ENCODE measurements around the gene PUS7. TPM values are rescaled to one million over a fixed set of nuclear protein-coding genes. Genes with fewer than 3 reads are reported as not detected.
"Not testable (repeated sequence)": the region's sequence is repeated elsewhere in the genome, so short reads cannot be mapped to it uniquely, and the experiment has no call there.

The PUS7 gene
- total RNA-seq, 1 donor from 2014 or later: 50.7 TPM

DNA sequence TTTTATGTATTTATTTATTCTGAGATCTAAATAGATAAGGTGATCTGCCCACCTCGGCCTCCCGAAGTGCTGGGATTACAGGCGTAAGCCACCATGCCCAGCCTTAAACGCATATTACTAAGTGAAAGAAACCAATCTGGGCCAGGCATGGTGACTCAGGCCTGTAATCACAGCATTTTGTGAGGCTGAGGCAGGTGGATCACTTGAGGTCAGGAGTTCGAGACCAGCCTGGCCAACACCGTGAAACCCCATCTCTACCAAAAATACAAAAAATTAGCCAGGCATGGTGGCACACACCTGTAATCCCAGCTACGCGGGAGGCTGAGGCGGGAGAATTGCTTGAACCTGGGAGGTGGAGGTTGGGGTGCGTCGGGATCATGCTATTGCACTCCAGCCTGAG is 2.4 kb upstream of the PUS7 start:
- DNase-seq (ENCODE audit: low spot score); H3K27ac Mint-ChIP-seq; H3K36me3 Mint-ChIP-seq (ENCODE audit: low read depth); H3K4me3 Mint-ChIP-seq; H3K9me3 Mint-ChIP-seq; H3K27me3 Mint-ChIP-seq (ENCODE audit: insufficient read depth): not testable (repeated sequence)
- peaks cover 14% of the 10 kb centered on the region for H3K4me1 Mint-ChIP-seq (ENCODE audit: low read depth)
- intact Hi-C loops (cut with micrococcal nuclease): loop anchor here (5.0 kb wide), 1 partner anchor 153 kb away; no protein-coding TSS in a partner anchor

DNA sequence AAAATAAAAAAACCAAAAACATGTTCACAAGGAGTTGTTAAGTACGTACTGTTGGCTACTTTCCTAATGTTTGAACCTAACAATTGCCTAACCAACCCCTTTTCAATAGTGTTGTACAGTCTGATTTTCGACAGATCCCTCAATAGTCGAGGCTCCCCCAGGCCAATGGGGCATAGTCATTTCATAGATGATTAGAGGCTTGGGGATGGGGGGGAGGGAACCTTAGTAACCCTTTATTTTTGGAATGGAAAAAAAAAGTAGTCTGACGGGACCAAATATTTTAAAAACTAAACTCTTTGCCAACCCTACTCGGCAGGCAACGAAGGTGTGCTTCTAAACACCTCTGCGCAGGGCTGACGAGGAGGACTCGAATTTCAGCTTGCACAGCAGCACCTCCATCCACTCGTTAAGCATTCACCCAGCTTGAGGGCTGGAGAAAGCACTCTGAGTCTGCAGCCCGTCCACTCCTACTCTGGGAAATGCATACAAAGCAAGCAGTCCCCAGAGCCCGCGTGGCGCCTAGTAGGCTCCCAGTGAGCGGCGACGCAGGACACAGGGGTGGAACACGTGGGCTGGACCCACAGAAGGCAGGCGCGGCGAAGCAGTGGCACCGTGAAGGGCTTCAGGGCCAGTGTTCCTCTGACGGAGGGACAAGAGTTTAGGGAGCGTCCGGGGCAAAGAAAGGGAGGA is 899 bp downstream of the PUS7 start:
- Mint-ChIP-seq H3K9me3 (no peaks in the 10 kb centered on the region), H3K4me1 (ENCODE audit: low read depth) (peaks cover 14% of the 10 kb centered on the region)
- intact Hi-C loops (cut with micrococcal nuclease): loop anchor here (5.0 kb wide), 1 partner anchor 156 kb away; no protein-coding TSS in a partner anchor

DNA sequence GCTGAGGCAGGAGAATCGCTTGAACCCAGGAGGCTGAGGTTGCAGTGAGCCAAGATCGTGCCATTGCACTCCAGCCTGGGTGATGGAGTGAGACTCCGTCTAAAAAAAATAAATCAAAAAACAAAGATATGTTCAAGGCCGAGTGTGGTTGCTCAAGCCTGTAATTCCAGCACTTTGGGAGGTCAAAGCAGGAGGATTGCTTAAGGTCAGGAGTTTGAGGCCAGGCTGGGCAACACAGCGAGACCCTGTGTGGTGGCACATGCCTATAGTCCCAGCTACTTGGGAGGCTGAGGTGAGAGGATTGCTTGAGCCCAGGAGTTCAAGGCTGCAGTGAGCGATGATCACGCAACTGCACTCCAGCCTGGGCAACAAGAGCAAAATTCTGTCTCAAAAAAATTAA is 1.5 kb downstream of the PUS7 start:
- H3K27me3 Mint-ChIP-seq (ENCODE audit: insufficient read depth); DNase-seq (ENCODE audit: low spot score); H3K36me3 Mint-ChIP-seq (ENCODE audit: low read depth); H3K27ac Mint-ChIP-seq; H3K9me3 Mint-ChIP-seq: not testable (repeated sequence)
- Mint-ChIP-seq H3K4me3 (peak overlapping the region; percentile 68), H3K4me1 (ENCODE audit: low read depth) (peaks cover 14% of the 10 kb centered on the region)
- intact Hi-C loops (cut with micrococcal nuclease): loop anchor here (5.0 kb wide), 1 partner anchor 157 kb away; no protein-coding TSS in a partner anchor

More for the DNA sequence above, 899 bp downstream of the PUS7 start:
- Mint-ChIP-seq H3K27ac (peak overlapping the region; percentile 96), H3K27me3 (ENCODE audit: insufficient read depth) (no peaks in the 10 kb centered on the region), H3K4me3 (peak overlapping the region; percentile 98), H3K36me3 (ENCODE audit: low read depth) (peaks cover 8% of the 10 kb centered on the region)
- peak; percentile 31 for DNase-seq (ENCODE audit: low spot score)

DNA sequence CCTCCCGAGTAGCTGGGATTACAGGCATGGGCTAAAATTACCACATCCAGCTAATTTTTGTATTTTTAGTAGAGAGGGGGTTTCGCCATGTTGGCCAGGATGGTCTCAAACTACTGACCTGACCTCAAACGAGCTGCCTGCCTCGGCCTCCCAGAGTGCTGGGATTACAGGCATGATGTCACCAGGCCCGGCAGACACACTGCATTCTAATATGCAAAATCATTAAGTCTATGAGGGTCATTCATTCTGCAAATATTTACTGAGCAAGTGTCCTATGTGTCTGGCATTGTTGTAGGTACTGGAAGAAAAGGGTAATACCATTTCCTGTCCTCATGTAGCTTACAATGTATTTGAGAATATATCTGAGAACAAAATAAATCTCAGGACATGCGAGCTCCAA is 2.7 kb downstream of the PUS7 start:
- DNase-seq (ENCODE audit: low spot score): no peak
- Mint-ChIP-seq H3K4me3 (peak overlapping the region; percentile 71), H3K27ac (no peak overlapping the region), H3K4me1 (ENCODE audit: low read depth) (peaks cover 14% of the 10 kb centered on the region), H3K36me3 (ENCODE audit: low read depth) (peaks cover 8% of the 10 kb centered on the region), H3K27me3 (ENCODE audit: insufficient read depth) (no peaks in the 10 kb centered on the region), H3K9me3 (no peaks in the 10 kb centered on the region)
- intact Hi-C loops (cut with micrococcal nuclease): no loop called here

DNA sequence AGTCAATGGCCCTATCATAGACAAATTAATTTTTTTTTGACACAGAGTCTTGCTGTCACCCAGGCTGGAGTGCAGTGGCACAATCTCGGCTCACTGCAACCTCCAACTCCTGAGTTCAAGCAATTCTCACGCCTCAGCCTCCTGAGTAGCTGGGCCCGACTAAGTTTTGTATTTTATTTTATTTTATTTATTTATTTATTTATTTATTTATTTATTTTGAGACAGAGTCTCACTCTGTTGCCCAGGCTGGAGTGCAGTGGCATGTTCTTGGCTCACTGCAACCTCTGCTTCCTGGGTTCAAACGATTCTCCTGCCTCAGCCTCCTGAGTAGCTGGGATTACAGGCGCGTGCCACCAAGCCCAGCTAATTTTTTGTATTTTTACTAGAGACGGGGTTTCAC is 6.5 kb downstream of the PUS7 start:
- H3K27me3 Mint-ChIP-seq (ENCODE audit: insufficient read depth); intact Hi-C loops (cut with micrococcal nuclease); DNase-seq (ENCODE audit: low spot score); H3K27ac Mint-ChIP-seq; H3K9me3 Mint-ChIP-seq; H3K4me3 Mint-ChIP-seq: not testable (repeated sequence)
- peaks cover 16% of the 10 kb centered on the region for H3K36me3 Mint-ChIP-seq (ENCODE audit: low read depth)
- peaks cover 19% of the 10 kb centered on the region for H3K4me1 Mint-ChIP-seq (ENCODE audit: low read depth)

DNA sequence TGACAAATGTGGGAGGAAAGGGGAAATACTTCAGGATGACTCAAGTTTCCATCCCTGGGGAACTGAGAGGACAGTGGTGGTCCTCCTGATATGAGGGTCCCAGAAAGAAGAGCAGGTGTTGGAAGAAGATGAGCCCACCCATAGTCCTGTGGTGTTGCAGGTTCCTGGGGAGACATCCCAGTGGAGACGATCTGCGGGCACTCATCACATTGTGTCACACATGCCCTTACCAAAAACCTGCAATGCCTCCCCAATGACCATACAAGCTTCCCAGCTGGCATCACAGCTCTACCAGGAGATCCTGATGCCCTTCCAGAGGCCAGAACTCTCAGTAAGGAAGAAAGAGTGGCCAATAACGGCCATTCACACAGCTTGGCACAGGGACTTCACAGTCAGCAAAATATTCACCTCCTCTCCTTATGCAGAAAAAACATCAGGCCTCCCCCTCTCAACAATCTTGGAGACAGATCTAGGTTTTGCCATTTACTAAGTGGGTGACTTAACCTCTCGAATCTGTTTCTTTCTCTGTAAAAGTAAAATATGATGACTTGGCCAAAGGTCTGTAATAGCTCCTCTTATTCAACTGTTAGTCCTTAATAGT is 9.0 kb downstream of the PUS7 start:
- H3K27me3 Mint-ChIP-seq (ENCODE audit: insufficient read depth): no peaks in the 10 kb centered on the region
- no peak for DNase-seq (ENCODE audit: low spot score)
- intact Hi-C loops (cut with micrococcal nuclease): no loop called here
- peaks cover 13% of the 10 kb centered on the region for H3K4me1 Mint-ChIP-seq (ENCODE audit: low read depth)
- peaks cover 13% of the 10 kb centered on the region for H3K36me3 Mint-ChIP-seq (ENCODE audit: low read depth)
- peak overlapping the region; percentile 47 for H3K27ac Mint-ChIP-seq
- no peak overlapping the region for H3K4me3 Mint-ChIP-seq
- H3K9me3 Mint-ChIP-seq: no peaks in the 10 kb centered on the region

DNA sequence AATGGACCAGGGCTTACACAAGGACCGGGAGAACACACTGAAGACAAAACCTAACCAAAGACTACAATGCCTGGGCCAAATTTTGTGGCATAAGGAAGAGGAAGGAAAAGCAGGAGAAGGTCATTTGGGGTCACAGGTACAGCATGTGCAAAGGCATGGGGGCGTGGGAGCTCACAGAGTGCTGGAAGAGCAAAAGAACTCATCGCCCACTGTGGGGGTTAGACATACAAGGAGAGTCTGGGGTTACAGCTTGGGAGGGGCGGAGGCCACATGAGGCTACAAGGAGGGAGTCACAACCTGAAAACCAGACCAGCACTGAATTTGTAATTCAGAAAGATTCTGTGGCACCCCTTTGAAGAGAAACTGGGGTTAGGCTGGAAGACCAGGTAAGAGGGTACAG is 9.7 kb downstream of the PUS7 start:
- no peaks in the 10 kb centered on the region for H3K27me3 Mint-ChIP-seq (ENCODE audit: insufficient read depth)
- H3K4me1 Mint-ChIP-seq (ENCODE audit: low read depth): peaks cover 13% of the 10 kb centered on the region
- H3K4me3 Mint-ChIP-seq: no peak overlapping the region
- H3K27ac Mint-ChIP-seq: peak overlapping the region; percentile 47
- peaks cover 12% of the 10 kb centered on the region for H3K36me3 Mint-ChIP-seq (ENCODE audit: low read depth)
- DNase-seq (ENCODE audit: low spot score): no peak
- H3K9me3 Mint-ChIP-seq: no peaks in the 10 kb centered on the region
- intact Hi-C loops (cut with micrococcal nuclease): no loop called here

DNA sequence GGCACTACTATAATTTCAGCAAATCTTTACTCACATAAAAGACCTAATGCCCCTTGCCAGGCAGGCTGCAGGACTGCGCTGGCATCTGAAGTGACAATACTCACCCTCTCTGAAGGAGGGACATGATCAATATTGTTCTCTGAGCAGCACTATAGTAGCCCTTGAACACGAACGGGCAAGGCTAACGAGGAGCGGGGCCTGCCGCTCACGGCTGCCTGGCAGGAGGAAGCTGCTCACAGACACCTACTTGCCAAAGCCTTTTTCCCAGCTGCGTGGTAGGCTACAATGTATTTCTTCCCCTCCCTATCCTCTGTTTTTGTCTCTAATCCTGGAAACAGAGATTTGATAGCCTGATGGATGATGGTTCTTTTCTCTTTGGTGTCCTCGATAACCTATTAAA is 19.9 kb downstream of the PUS7 start:
- H3K27me3 Mint-ChIP-seq (ENCODE audit: insufficient read depth): no peaks in the 10 kb centered on the region
- DNase-seq (ENCODE audit: low spot score): no peak
- H3K9me3 Mint-ChIP-seq: no peaks in the 10 kb centered on the region
- no peak overlapping the region for H3K27ac Mint-ChIP-seq
- peaks cover 35% of the 10 kb centered on the region for H3K36me3 Mint-ChIP-seq (ENCODE audit: low read depth)
- no peaks in the 10 kb centered on the region for H3K4me1 Mint-ChIP-seq (ENCODE audit: low read depth)
- intact Hi-C loops (cut with micrococcal nuclease): no loop called here
- no peak overlapping the region for H3K4me3 Mint-ChIP-seq

DNA sequence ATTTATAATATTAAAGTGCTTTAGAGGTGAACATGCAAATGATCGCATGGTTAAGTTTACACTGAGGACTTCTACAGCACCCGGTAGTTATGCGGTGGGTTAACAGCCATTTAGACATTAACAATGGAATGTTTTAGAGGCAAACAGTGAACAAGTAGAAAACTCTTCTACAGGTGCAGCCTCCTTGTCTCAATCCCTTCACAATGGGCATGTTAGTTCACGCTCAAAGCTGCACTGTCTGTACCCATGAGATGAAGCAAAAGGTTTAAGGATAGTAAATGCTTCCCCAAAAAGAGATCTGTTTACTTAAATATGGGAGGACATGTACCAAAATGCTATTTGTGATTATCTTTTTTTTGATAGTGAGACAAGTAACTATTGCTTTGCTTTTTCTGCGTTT is 25.1 kb downstream of the PUS7 start:
- H3K4me3 Mint-ChIP-seq: no peak overlapping the region
- H3K9me3 Mint-ChIP-seq: no peaks in the 10 kb centered on the region
- no peak overlapping the region for H3K27ac Mint-ChIP-seq
- no peaks in the 10 kb centered on the region for H3K27me3 Mint-ChIP-seq (ENCODE audit: insufficient read depth)
- intact Hi-C loops (cut with micrococcal nuclease): no loop called here
- no peaks in the 10 kb centered on the region for H3K4me1 Mint-ChIP-seq (ENCODE audit: low read depth)
- no peak for DNase-seq (ENCODE audit: low spot score)
- H3K36me3 Mint-ChIP-seq (ENCODE audit: low read depth): peaks cover 20% of the 10 kb centered on the region

DNA sequence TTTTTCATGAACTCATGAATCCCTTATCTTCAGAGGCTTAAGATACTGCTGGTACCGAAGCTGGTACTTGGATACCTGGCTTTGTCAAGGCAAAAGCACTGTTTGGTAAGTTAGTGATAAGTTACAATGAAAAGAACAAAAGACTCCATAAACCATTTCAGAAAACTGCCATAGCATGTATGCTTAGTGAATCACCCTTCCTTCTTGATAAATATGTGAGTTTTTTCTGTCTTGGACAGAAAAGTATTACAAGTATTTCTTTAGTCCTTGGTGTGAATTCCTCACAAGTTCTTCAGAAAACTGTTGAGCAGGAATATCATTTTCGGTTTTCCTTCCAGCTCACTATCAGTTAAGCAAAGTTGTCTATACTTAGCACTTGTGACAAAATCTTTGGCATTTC is 25.6 kb downstream of the PUS7 start:
- Mint-ChIP-seq H3K27me3 (ENCODE audit: insufficient read depth) (no peaks in the 10 kb centered on the region), H3K4me3 (no peak overlapping the region), H3K27ac (no peak overlapping the region), H3K36me3 (ENCODE audit: low read depth) (peaks cover 17% of the 10 kb centered on the region), H3K9me3 (no peaks in the 10 kb centered on the region), H3K4me1 (ENCODE audit: low read depth) (no peaks in the 10 kb centered on the region)
- DNase-seq (ENCODE audit: low spot score): no peak
- intact Hi-C loops (cut with micrococcal nuclease): no loop called here

DNA sequence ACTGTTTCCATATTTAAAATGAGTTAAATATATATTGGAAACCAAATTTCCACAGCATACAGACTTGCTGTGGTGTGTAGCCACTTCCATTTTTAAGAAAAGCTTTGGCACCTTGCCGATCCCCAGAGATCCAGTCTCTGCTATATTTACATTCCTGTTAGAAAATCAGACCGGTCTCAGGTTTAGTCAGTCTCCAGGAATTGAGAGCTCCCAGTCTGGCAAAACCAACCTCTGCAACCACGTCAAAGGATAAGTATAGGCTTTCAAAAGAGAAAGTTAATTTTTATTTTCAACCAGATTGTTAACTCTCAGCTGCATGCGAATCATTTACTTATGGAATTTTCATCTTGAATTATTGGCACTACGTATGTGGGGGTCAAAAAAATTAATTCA is 28.2 kb downstream of the PUS7 start:
- Mint-ChIP-seq H3K4me3 (no peak overlapping the region), H3K27me3 (ENCODE audit: insufficient read depth) (no peaks in the 10 kb centered on the region), H3K36me3 (ENCODE audit: low read depth) (peaks cover 12% of the 10 kb centered on the region), H3K4me1 (ENCODE audit: low read depth) (no peaks in the 10 kb centered on the region), H3K27ac (no peak overlapping the region), H3K9me3 (no peaks in the 10 kb centered on the region)
- DNase-seq (ENCODE audit: low spot score): no peak
- intact Hi-C loops (cut with micrococcal nuclease): no loop called here

DNA sequence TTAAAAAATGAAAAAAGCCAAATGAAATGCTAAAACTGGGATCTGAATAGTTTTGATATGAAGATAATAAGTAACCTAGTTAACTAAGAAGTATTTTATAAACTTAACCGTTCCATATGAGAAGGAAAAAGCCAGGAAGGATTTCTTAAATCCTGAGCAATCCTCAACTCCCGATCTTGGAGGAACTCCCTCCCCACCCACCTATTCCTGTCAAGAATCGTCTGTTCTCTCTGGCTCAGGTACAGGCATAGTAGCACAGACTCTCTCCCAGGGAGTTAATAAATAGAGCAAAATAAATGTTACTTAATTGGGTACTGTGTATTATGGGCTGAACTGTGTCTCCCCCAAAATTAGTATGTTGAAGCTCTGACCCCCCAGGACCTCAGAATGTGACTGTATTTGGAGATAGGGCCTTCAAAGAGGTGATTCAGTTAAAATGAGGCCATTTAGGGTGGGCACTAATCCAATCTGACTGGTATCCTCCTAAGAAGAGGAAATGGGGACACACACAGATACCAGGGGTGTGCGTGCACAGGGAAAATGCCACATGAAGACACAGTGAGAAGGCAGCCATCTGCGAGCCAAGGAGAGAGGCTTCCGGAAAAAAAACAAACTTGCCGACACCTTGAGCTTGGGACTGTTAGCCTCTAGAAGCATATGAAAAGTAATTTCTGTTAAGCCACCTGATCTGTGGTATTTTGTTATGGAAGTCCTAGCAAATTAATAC is 28.7 kb downstream of the PUS7 start:
- intact Hi-C loops (cut with micrococcal nuclease): no loop called here
- Mint-ChIP-seq H3K36me3 (ENCODE audit: low read depth) (peaks cover 10% of the 10 kb centered on the region), H3K4me1 (ENCODE audit: low read depth) (no peaks in the 10 kb centered on the region), H3K4me3 (no peak overlapping the region), H3K9me3 (no peaks in the 10 kb centered on the region), H3K27me3 (ENCODE audit: insufficient read depth) (no peaks in the 10 kb centered on the region), H3K27ac (peak overlapping the region; percentile 26)
- DNase-seq (ENCODE audit: low spot score): no peak

DNA sequence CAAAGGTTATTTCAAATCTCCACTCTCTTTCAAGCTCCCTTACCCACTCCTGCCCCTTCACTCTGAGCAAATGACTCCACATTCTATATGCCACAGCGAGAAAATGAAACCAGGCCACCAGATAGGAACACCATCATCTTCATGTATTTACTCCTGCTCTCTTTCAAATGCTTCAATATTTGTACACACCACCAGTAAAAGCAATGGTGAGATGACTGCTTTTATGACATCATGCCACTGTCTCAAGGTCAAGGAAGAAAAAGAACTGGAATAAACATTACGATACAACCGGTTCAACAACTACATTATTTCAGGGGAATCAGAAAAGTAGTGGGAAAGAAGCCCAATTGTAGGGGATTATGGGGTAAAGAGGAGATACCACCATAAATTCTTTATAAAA is 32.7 kb downstream of the PUS7 start:
- Mint-ChIP-seq H3K4me1 (ENCODE audit: low read depth) (no peaks in the 10 kb centered on the region), H3K27me3 (ENCODE audit: insufficient read depth) (no peaks in the 10 kb centered on the region), H3K27ac (peak overlapping the region; percentile 58), H3K9me3 (no peaks in the 10 kb centered on the region), H3K36me3 (ENCODE audit: low read depth) (peaks cover 20% of the 10 kb centered on the region), H3K4me3 (no peak overlapping the region)
- no peak for DNase-seq (ENCODE audit: low spot score)
- intact Hi-C loops (cut with micrococcal nuclease): no loop called here

Data from activated T-helper 1 cell treated with anti-CD3 and anti-CD28 coated beads, Interleukin-12 subunit alpha, Interleukin-12 subunit beta, Interleukin-2, Interleukin-4 antibody, amounts not matched to agents 30 ng/mL and 10 ng/mL and 1 ng/mL, durations not matched to agents 14 hours and 24 hours and 36 hours (primary cell).